HG02943 (cell line): Measurements from ENCODE around the gene PCDHB14.
"Not testable (repeated sequence)": the region's sequence is repeated elsewhere in the genome, so short reads cannot be mapped to it uniquely, and the experiment has no call there.

Experiments
- ATAC-seq: cut with Tn5 transposase; IDR thresholded peaks from one replicate; pipeline ENCODE4 v1.9.1; 2021; ENCODE audit warnings: mild to moderate bottlenecking, low read depth, moderate library complexity; ENCODE audit not compliant: unreplicated experiment

PCDHB14 gene

GRCh38 chr5:141223112-141223783 lies at the start of gene PCDHB14:
Gene PCDHB14 (plus strand): TSS chr5:141223343. CDS start chr5:141223506, 163 bp downstream.
- no peak for ATAC-seq

- ATAC-seq, result not testable (repeated sequence)
Measured at GRCh38 chr5:141174291-141175104, 48.6 kb upstream of the PCDHB14 start.

- ATAC-seq, result no peak
Measured at GRCh38 chr5:141175933-141176332, 47.2 kb upstream of the PCDHB14 start.

GRCh38 chr5:141177577-141178191 lies 45.5 kb upstream of the PCDHB14 start, which contains the start of gene PCDHB8:
Gene PCDHB8 (plus strand): TSS chr5:141177790. CDS start chr5:141178035, 245 bp downstream.
- ATAC-seq, result not testable (repeated sequence)

GRCh38 chr5:141179371-141179770 lies 43.8 kb upstream of the PCDHB14 start:
- not testable (repeated sequence) for ATAC-seq

GRCh38 chr5:141179876-141180275 lies 43.3 kb upstream of the PCDHB14 start:
- ATAC-seq, result not testable (repeated sequence)

GRCh38 chr5:141180313-141180712 lies 42.8 kb upstream of the PCDHB14 start:
- ATAC-seq, result no peak

GRCh38 chr5:141182248-141182647 lies 40.9 kb upstream of the PCDHB14 start, which contains the start of gene PCDHB16:
Gene PCDHB16 (plus strand): TSS chr5:141182387. CDS start chr5:141182560, 173 bp downstream.
- no peak for ATAC-seq

- ATAC-seq, result not testable (repeated sequence)
Measured at GRCh38 chr5:141184117-141184855, 38.9 kb upstream of the PCDHB14 start.

- ATAC-seq, result no peak
Measured at GRCh38 chr5:141186897-141187512, 36.1 kb upstream of the PCDHB14 start, which contains the start of gene PCDHB9. Gene PCDHB9 (plus strand): TSS chr5:141187161. CDS start chr5:141187319, 158 bp downstream.

GRCh38 chr5:141188682-141189081 lies 34.5 kb upstream of the PCDHB14 start:
- not testable (repeated sequence) for ATAC-seq

- not testable (repeated sequence) for ATAC-seq
Measured at GRCh38 chr5:141189131-141189530, 34.0 kb upstream of the PCDHB14 start.

- no peak for ATAC-seq
Measured at GRCh38 chr5:141192110-141192725, 30.9 kb upstream of the PCDHB14 start, which contains the start of gene PCDHB10. Gene PCDHB10 (plus strand): TSS chr5:141192353. CDS start chr5:141192553, 200 bp downstream.

GRCh38 chr5:141194332-141194731 lies 28.8 kb upstream of the PCDHB14 start:
- not testable (repeated sequence) for ATAC-seq

- no peak for ATAC-seq
Measured at GRCh38 chr5:141196363-141196762, 26.8 kb upstream of the PCDHB14 start.

- no peak for ATAC-seq
Measured at GRCh38 chr5:141199359-141200235, 23.5 kb upstream of the PCDHB14 start, which contains the start of gene PCDHB11. Gene PCDHB11 (plus strand): TSS chr5:141199627. CDS start chr5:141199775, 148 bp downstream.

- ATAC-seq, result not testable (repeated sequence)
Measured at GRCh38 chr5:141201126-141201525, 22.0 kb upstream of the PCDHB14 start.

GRCh38 chr5:141201646-141202045 lies 21.5 kb upstream of the PCDHB14 start:
- ATAC-seq, result not testable (repeated sequence)
